H1 (cell line): ENCODE results near the gene SNX17. TPM values are rescaled to one million over a fixed set of nuclear protein-coding genes. Genes with fewer than 3 reads are reported as not detected.

Experiments
- CTCF ChIA-PET: fragments of 300-600 bp; sonication (Branson Sonifier 250); formaldehyde crosslinking; loops from one replicate; lab custom pipeline; 2021; ENCODE audit not compliant: partially characterized antibody; lab: Charles Lee
- POLR2A ChIA-PET: fragments of 300-600 bp; sonication (Branson Sonifier 250); formaldehyde crosslinking; loops from one replicate; lab custom pipeline; 2021; ENCODE audit warnings: inconsistent platforms; ENCODE audit not compliant: partially characterized antibody; lab: Charles Lee
- DNase-seq, 2 experiments: peaks; one replicate each; pipeline versions ENCODE4 v3.0.0 to v3.0.0-alpha.2; 2010 to 2022; ENCODE audit warnings: low spot score in 2 of 2, low read depth in 1 of 2, mixed read lengths in 1 of 2
- FAIRE-seq: peaks from 2 replicates; lab custom pipeline; 2011; peaks lifted over from hg19 to GRCh38; lab: Jason Lieb, UNC
- H2AFZ ChIP-seq: 2 replicates; pipeline ENCODE4 v1.8.1; 2012; ENCODE audit warnings: low read length, inconsistent platforms
- H2AK5ac ChIP-seq: 2 replicates; pipeline ENCODE4 v1.6.1; 2013; ENCODE audit warnings: low read depth, low read length
- H2BK120ac ChIP-seq: replicated peaks from 2 replicates; pipeline ENCODE3; 2013; ENCODE audit warnings: low read depth, low read length, inconsistent platforms
- H2BK12ac ChIP-seq: 2 replicates; pipeline ENCODE4 v1.6.1; 2013; ENCODE audit warnings: low read depth, low read length
- H2BK15ac ChIP-seq: 2 replicates; pipeline ENCODE4 v1.6.1; 2013; ENCODE audit warnings: low read length
- H2BK20ac ChIP-seq: 2 replicates; pipeline ENCODE4 v1.6.1; 2013; ENCODE audit warnings: low read length
- H2BK5ac ChIP-seq: 2 replicates; pipeline ENCODE4 v1.6.1; 2013; ENCODE audit warnings: low read depth, low read length
- H3K14ac ChIP-seq: 2 replicates; pipeline ENCODE4 v1.6.1; 2013; ENCODE audit warnings: inconsistent platforms; ENCODE audit not compliant: insufficient read length
- H3K18ac ChIP-seq: 2 replicates; pipeline ENCODE4 v1.6.1; 2013; ENCODE audit warnings: low read length; ENCODE audit errors: extremely low read depth
- H3K23ac ChIP-seq: 2 replicates; pipeline ENCODE4 v1.6.1; 2013; ENCODE audit warnings: inconsistent platforms; ENCODE audit not compliant: insufficient read length
- H3K23me2 ChIP-seq: 2 replicates; pipeline ENCODE4 v1.6.1; 2013; ENCODE audit warnings: low read depth, low read length
- H3K27ac ChIP-seq: 2 replicates; pipeline ENCODE4 v1.6.1; 2011; ENCODE audit warnings: low read depth, low read length, inconsistent platforms
- H3K27me3 ChIP-seq, 4 experiments: replicated peaks in 1 of 4; 1 replicate in 1 of 4; 2 replicates in 3 of 4; pipeline versions ENCODE4 v1.6.1 to v1.8.1; 2011 to 2013; ENCODE audit warnings: low read length in 3 of 4, mild to moderate bottlenecking in 3 of 4, inconsistent platforms in 2 of 4, mixed read lengths in 2 of 4, moderate library complexity in 1 of 4; ENCODE audit not compliant: control insufficient read depth in 3 of 4, insufficient read depth in 3 of 4; ENCODE audit errors: extremely low read depth in 1 of 4
- H3K36me3 ChIP-seq, 4 experiments: 2 replicates each; pipeline versions ENCODE4 v1.6.1 to v1.8.1; 2011 to 2013; ENCODE audit warnings: mild to moderate bottlenecking in 4 of 4, low read length in 3 of 4, moderate library complexity in 2 of 4, control low read depth in 1 of 4, inconsistent platforms in 1 of 4; ENCODE audit not compliant: insufficient read depth in 4 of 4, control insufficient read depth in 2 of 4
- H3K4ac ChIP-seq: replicated peaks from 2 replicates; pipeline ENCODE3; 2013; ENCODE audit warnings: low read length, low read depth, mixed read lengths, inconsistent platforms; ENCODE audit not compliant: insufficient read length
- H3K4me1 ChIP-seq, 4 experiments: replicated peaks in 1 of 4; 1 replicate in 1 of 4; 2 replicates in 3 of 4; pipeline versions ENCODE4 v1.6.1 to v1.8.1; 2011 to 2013; ENCODE audit warnings: low read length in 3 of 4, inconsistent platforms in 2 of 4, mixed read lengths in 1 of 4; ENCODE audit not compliant: insufficient read depth in 4 of 4, control insufficient read depth in 3 of 4
- H3K4me2 ChIP-seq, 2 experiments: 2 replicates each; pipeline versions ENCODE4 v1.6.1 to v1.8.1; 2011 to 2013; ENCODE audit warnings: low read depth in 2 of 2, low read length in 2 of 2, control low read depth in 1 of 2, inconsistent platforms in 1 of 2, mild to moderate bottlenecking in 1 of 2; ENCODE audit not compliant: insufficient read depth in 1 of 2
- H3K4me3 ChIP-seq, 4 experiments: fragments of 200-600, 300-600 bp in 1 of 4; sonication (generic), shearing (Covaris generic), sonication (Bioruptor Twin) in 1 of 4; 2 replicates each; pipeline versions ENCODE4 v1.5.1 to v1.8.1; 2011 to 2016; ENCODE audit warnings: low read length in 4 of 4, low read depth in 3 of 4, control low read depth in 2 of 4, inconsistent platforms in 2 of 4, mild to moderate bottlenecking in 2 of 4, mixed read lengths in 1 of 4, moderate library complexity in 1 of 4; ENCODE audit not compliant: insufficient read depth in 2 of 4; ENCODE audit errors: extremely low read depth in 1 of 4
- H3K56ac ChIP-seq: replicated peaks from 2 replicates; pipeline ENCODE3; 2013; ENCODE audit warnings: low read depth, mild to moderate bottlenecking, mixed read lengths, low read length, inconsistent platforms; ENCODE audit not compliant: insufficient read length
- H3K79me1 ChIP-seq: 2 replicates; pipeline ENCODE4 v1.6.1; 2013; ENCODE audit warnings: low read depth, low read length, control low read depth
- H3K79me2 ChIP-seq, 2 experiments: 2 replicates each; pipeline versions ENCODE4 v1.6.1 to v1.8.1; 2012 to 2013; ENCODE audit warnings: low read length in 2 of 2, mild to moderate bottlenecking in 2 of 2, inconsistent platforms in 1 of 2; ENCODE audit not compliant: insufficient read depth in 2 of 2, control insufficient read depth in 1 of 2
- H3K9ac ChIP-seq, 4 experiments: replicated peaks in 1 of 4; 1 replicate in 1 of 4; 2 replicates in 3 of 4; pipeline versions ENCODE4 v1.6.1 to v1.8.1; 2011 to 2013; ENCODE audit warnings: low read depth in 3 of 4, low read length in 3 of 4, control low read depth in 2 of 4, mild to moderate bottlenecking in 2 of 4, moderate library complexity in 2 of 4, inconsistent platforms in 1 of 4; ENCODE audit errors: extremely low read depth in 1 of 4
- H3K9me3 ChIP-seq, 2 experiments: 2 replicates each; pipeline versions ENCODE4 v1.6.1 to v1.8.1; 2012 to 2013; ENCODE audit warnings: mild to moderate bottlenecking in 2 of 2, moderate library complexity in 2 of 2, control low read depth in 1 of 2, inconsistent platforms in 1 of 2, low read depth in 1 of 2, low read length in 1 of 2, mixed read lengths in 1 of 2; ENCODE audit not compliant: insufficient read depth in 2 of 2
- H4K20me1 ChIP-seq, 2 experiments: replicated peaks in 1 of 2; 2 replicates each; pipeline versions ENCODE3 to v1.8.1; 2011 to 2013; ENCODE audit warnings: inconsistent platforms in 2 of 2, low read length in 2 of 2, mild to moderate bottlenecking in 1 of 2; ENCODE audit not compliant: insufficient read depth in 2 of 2, control insufficient read depth in 1 of 2
- H4K5ac ChIP-seq: 2 replicates; pipeline ENCODE4 v1.6.1; 2013; ENCODE audit warnings: low read length, low read depth, mixed read lengths, inconsistent platforms; ENCODE audit not compliant: insufficient read length
- H4K8ac ChIP-seq: 2 replicates; pipeline ENCODE4 v1.8.0; 2013; ENCODE audit warnings: mild to moderate bottlenecking, moderate library complexity, low read length, inconsistent platforms; ENCODE audit not compliant: insufficient read depth; ENCODE audit errors: extremely low read depth
- H4K91ac ChIP-seq: replicated peaks from 2 replicates; pipeline ENCODE3; 2013; ENCODE audit warnings: low read length, mixed read lengths, inconsistent platforms; ENCODE audit not compliant: insufficient read length
- CEBPB ChIP-seq: IDR thresholded peaks from 2 replicates; pipeline ENCODE4 v1.6.1; 2012; ENCODE audit warnings: low read depth, low read length
- CTCF ChIP-seq, 3 experiments: IDR thresholded peaks; 1 replicate in 2 of 3; 2 replicates in 1 of 3; pipeline versions ENCODE4 v1.5.1 to v1.6.1; 2011; ENCODE audit warnings: low read length in 3 of 3, mild to moderate bottlenecking in 3 of 3, inconsistent platforms in 2 of 3, low read depth in 1 of 3, moderate library complexity in 1 of 3; ENCODE audit not compliant: insufficient read depth in 1 of 3; ENCODE audit errors: control extremely low read depth in 1 of 3
- GTF2F1 ChIP-seq: IDR thresholded peaks from 2 replicates; pipeline ENCODE4 v1.6.1; 2012; ENCODE audit warnings: low read depth, low read length, improper control_type of control experiment, borderline replicate concordance
- JUN ChIP-seq: IDR thresholded peaks from 2 replicates; pipeline ENCODE4 v1.6.1; 2011; ENCODE audit warnings: low read depth, mild to moderate bottlenecking, improper control_type of control experiment, low read length
- MAFK ChIP-seq: IDR thresholded peaks from 2 replicates; pipeline ENCODE4 v1.6.1; 2012; ENCODE audit warnings: low read depth, mild to moderate bottlenecking, improper control_type of control experiment, low read length
- MAX ChIP-seq: IDR thresholded peaks from 2 replicates; pipeline ENCODE4 v1.6.1; 2012; ENCODE audit warnings: inconsistent platforms
- POLR2A ChIP-seq, 2 experiments: IDR thresholded peaks; 1 replicate in 1 of 2; 2 replicates in 1 of 2; pipeline ENCODE4 v1.6.1; 2011; ENCODE audit warnings: low read depth in 2 of 2, low read length in 2 of 2, mild to moderate bottlenecking in 2 of 2; ENCODE audit errors: control extremely low read depth in 1 of 2
- POLR2AphosphoS5 ChIP-seq: IDR thresholded peaks from 2 replicates; pipeline ENCODE4 v1.6.1; 2011; ENCODE audit warnings: low read depth, low read length
- RFX5 ChIP-seq: IDR thresholded peaks from 2 replicates; pipeline ENCODE4 v1.6.1; 2011; ENCODE audit warnings: low read depth, low read length, improper control_type of control experiment, borderline replicate concordance
- TAF1 ChIP-seq: IDR thresholded peaks from 2 replicates; pipeline ENCODE4 v1.6.1; 2011; ENCODE audit warnings: mild to moderate bottlenecking, low read depth, low read length
- TBP ChIP-seq: IDR thresholded peaks from 2 replicates; pipeline ENCODE4 v1.6.1; 2011; ENCODE audit warnings: low read depth, low read length, improper control_type of control experiment
- WGBS, 2 experiments: shearing (Covaris generic) in 1 of 2; methylation state at CpG; one replicate each; pipeline versions ENCODE4 v1.1.6 to v1.1.7; 2013 to 2015; ENCODE audit warnings: low lambda C conversion rate in 2 of 2, mixed read lengths in 2 of 2, inconsistent platforms in 1 of 2, low coverage in 1 of 2, missing lambda C conversion rate in 1 of 2; ENCODE audit not compliant: insufficient replicate concordance in 2 of 2, insufficient coverage in 1 of 2, insufficient read length in 1 of 2; ENCODE audit errors: extremely low coverage in 1 of 2, missing lambda C conversion rate in 1 of 2; 5-methylcytosine and 5-hydroxymethylcytosine counted together
- polyA plus RNA-seq, 7 experiments: library from polyadenylated mRNA; depleted of rRNA in 3 of 7; stranded (reverse) in 5 of 7; unstranded in 2 of 7; fragments of >200 nt in 5 of 7; fragments of 200-250 nt in 2 of 7; gene quantifications; 1 replicate in 5 of 7; 2 replicates in 1 of 7; 4 replicates in 1 of 7; pipeline versions ENCODE4 v1.2.1 to v1.2.3, GENCODE V29; 2011 to 2013; ENCODE audit warnings: missing spikeins in 2 of 7, mixed read lengths in 2 of 7
- total RNA-seq: library from RNA; stranded (reverse); fragmentation: NEBNext Ultra II Directional; extraction: Animal tissue kit (Norgen Biotek cat#: 25700); gene quantifications from 2 replicates; pipeline ENCODE4 v1.2.1, GENCODE V29; 2021

The SNX17 gene
- total and polyA plus RNA-seq, 2 of the 8 experiments (the other 6 are each of a cell fraction or from before 2014, with no cell fraction given) = 54.9 to 66.2 TPM

DNA sequence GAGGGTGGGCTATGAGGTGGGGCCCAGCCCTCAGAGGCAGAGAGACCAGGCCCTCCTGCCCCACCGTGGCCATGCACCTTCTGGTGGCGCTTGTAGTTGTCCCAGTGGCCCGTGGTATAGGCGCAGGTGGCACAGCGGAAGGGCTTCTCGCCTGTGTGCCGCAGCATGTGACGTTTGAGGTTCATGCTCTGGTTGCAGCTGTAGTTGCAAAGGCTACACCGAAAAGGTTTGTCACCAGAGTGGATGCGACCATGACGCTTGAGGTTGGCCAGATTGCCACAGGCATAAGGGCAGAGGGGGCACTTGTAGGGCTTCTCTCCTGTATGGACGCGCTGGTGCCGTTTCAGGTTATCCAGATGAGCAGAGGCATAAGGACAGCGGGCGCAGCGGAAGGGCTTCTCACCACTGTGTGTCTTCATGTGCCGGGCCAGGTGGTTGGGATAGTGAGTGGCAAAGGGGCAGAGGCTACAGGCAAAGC is 7.2 kb downstream of the SNX17 start:
- no peak for FAIRE-seq
- CTCF ChIA-PET = interaction anchor here (1.3 to 2.0 kb wide), 2 partner anchors 13 to 27 kb away, joined by 3 to 4 read pairs; no protein-coding TSS in a partner anchor
- TF ChIP-seq MAFK (no peak), RFX5 (no peak), CEBPB (no peak), GTF2F1 (no peak), TBP (no peak), CTCF (IDR thresholded peaks at IDR 0.05; ENCODE audit: control extremely low read depth in 1 of 3, insufficient read depth in 1 of 3, low read depth in 1 of 3, low read length in 3 of 3) (no peak), POLR2AphosphoS5 (0 out of 2 replicates have a peak, but pooled peaks have one; percentile 14), TAF1 (no peak), JUN (no peak), POLR2A (IDR thresholded peaks at IDR 0.05; ENCODE audit: control extremely low read depth in 1 of 2, low read depth in 2 of 2, low read length in 2 of 2) (peak in 1 of 2 experiments; percentile 67; a peak in 1 of 3 replicates), MAX (no peak)

More for the DNA sequence above, 7.2 kb downstream of the SNX17 start:
- peak overlapping the region; percentile 64; the same call in 1 of the 2 replicates for H4K8ac ChIP-seq
- no peak overlapping the region for H3K14ac ChIP-seq
- H4K20me1 ChIP-seq = peaks cover 4 to 16% of the 10 kb centered on the region in 2 experiments
- peaks cover 6% of the 10 kb centered on the region; the same call in 1 of the 2 replicates for H3K79me1 ChIP-seq
- no peak overlapping the region for H3K4me2 ChIP-seq
- H3K23ac ChIP-seq = no peak overlapping the region
- H4K5ac ChIP-seq = no peak overlapping the region
- no peak overlapping the region for H3K4me3 ChIP-seq
- peaks cover 0 to 8% (median 2%) of the 10 kb centered on the region in 4 experiments; a peak in 5 of 7 replicates for H3K4me1 ChIP-seq
- no peak overlapping the region for H2BK12ac ChIP-seq
- no peak overlapping the region for H3K27ac ChIP-seq
- no peaks in the 10 kb centered on the region for H3K9me3 ChIP-seq
- H3K36me3 ChIP-seq = peaks cover 38 to 65% (median 54%) of the 10 kb centered on the region in 4 experiments
- DNase-seq = peak in 1 of 2 experiments; percentile 48
- H2BK5ac ChIP-seq = no peak overlapping the region
- no peak overlapping the region; a peak in 1 of 7 replicates for H3K9ac ChIP-seq
- no peak overlapping the region for H2AK5ac ChIP-seq
- no peak overlapping the region for H3K56ac ChIP-seq
- WGBS, 2 experiments = 94% methylated on average over 18 of the region's 18 CpGs; no CpG with 5 or more reads in 1 of the 2 experiments
- no peak overlapping the region for H4K91ac ChIP-seq
- no peak overlapping the region for H2AFZ ChIP-seq
- no peak overlapping the region for H3K18ac ChIP-seq
- H3K23me2 ChIP-seq = peaks cover 7% of the 10 kb centered on the region
- POLR2A ChIA-PET = interaction anchor here (1.0 to 9.5 kb wide), 9 partner anchors 8 to 158 kb away, joined by 3 to 114 read pairs (median 9); partner anchors contain the start of genes EIF2B4, GTF3C2, MPV17 and PPM1G
- H2BK120ac ChIP-seq = no peak overlapping the region
- H3K27me3 ChIP-seq = no peaks in the 10 kb centered on the region
- H2BK20ac ChIP-seq = no peak overlapping the region
- H3K4ac ChIP-seq = no peak overlapping the region
- H3K79me2 ChIP-seq = peaks cover 0 to 12% of the 10 kb centered on the region in 2 experiments; a peak in 2 of 4 replicates
- H2BK15ac ChIP-seq = no peak overlapping the region
